ENCODE results near the gene CLK2.

DNA sequence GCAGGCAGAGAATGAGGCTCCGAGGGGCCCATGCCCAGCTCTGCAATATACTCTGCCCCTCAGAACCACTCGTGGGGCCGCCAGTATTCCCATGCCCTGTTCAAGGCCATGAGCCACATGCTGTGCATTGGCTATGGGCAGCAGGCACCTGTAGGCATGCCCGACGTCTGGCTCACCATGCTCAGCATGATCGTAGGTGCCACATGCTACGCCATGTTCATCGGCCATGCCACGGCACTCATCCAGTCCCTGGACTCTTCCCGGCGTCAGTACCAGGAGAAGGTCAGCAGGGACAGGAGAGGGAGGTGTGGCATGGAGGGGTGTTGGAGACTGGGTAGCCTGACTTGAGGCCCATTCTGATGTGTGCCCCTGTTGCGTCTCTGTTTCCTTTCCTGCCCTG, 11.2 kb upstream of the CLK2 start:
- TF ChIP-seq, protein P1, sequence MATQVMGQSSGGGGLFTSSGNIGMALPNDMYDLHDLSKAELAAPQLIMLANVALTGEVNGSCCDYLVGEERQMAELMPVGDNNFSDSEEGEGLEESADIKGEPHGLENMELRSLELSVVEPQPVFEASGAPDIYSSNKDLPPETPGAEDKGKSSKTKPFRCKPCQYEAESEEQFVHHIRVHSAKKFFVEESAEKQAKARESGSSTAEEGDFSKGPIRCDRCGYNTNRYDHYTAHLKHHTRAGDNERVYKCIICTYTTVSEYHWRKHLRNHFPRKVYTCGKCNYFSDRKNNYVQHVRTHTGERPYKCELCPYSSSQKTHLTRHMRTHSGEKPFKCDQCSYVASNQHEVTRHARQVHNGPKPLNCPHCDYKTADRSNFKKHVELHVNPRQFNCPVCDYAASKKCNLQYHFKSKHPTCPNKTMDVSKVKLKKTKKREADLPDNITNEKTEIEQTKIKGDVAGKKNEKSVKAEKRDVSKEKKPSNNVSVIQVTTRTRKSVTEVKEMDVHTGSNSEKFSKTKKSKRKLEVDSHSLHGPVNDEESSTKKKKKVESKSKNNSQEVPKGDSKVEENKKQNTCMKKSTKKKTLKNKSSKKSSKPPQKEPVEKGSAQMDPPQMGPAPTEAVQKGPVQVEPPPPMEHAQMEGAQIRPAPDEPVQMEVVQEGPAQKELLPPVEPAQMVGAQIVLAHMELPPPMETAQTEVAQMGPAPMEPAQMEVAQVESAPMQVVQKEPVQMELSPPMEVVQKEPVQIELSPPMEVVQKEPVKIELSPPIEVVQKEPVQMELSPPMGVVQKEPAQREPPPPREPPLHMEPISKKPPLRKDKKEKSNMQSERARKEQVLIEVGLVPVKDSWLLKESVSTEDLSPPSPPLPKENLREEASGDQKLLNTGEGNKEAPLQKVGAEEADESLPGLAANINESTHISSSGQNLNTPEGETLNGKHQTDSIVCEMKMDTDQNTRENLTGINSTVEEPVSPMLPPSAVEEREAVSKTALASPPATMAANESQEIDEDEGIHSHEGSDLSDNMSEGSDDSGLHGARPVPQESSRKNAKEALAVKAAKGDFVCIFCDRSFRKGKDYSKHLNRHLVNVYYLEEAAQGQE (IDR thresholded peaks at IDR 0.05), result no peak
- TF ChIP-seq, protein P2, sequence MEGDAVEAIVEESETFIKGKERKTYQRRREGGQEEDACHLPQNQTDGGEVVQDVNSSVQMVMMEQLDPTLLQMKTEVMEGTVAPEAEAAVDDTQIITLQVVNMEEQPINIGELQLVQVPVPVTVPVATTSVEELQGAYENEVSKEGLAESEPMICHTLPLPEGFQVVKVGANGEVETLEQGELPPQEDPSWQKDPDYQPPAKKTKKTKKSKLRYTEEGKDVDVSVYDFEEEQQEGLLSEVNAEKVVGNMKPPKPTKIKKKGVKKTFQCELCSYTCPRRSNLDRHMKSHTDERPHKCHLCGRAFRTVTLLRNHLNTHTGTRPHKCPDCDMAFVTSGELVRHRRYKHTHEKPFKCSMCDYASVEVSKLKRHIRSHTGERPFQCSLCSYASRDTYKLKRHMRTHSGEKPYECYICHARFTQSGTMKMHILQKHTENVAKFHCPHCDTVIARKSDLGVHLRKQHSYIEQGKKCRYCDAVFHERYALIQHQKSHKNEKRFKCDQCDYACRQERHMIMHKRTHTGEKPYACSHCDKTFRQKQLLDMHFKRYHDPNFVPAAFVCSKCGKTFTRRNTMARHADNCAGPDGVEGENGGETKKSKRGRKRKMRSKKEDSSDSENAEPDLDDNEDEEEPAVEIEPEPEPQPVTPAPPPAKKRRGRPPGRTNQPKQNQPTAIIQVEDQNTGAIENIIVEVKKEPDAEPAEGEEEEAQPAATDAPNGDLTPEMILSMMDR (IDR thresholded peaks at IDR 0.05; ENCODE audit: low read depth, low read length, missing input control), result no peak
- no peak for TF ChIP-seq RAD21 (IDR thresholded peaks at IDR 0.05)
- TF ChIP-seq, protein P3, sequence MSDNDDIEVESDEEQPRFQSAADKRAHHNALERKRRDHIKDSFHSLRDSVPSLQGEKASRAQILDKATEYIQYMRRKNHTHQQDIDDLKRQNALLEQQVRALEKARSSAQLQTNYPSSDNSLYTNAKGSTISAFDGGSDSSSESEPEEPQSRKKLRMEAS (IDR thresholded peaks at IDR 0.05), result no peak
- TF ChIP-seq EGR1 (IDR thresholded peaks at IDR 0.05; ENCODE audit: low read depth in 2 of 2), result no peak
- no peak for TF ChIP-seq YY1 (IDR thresholded peaks at IDR 0.05)
